Central memory CD8-positive, alpha-beta T cell (primary cell): ENCODE measurements around the gene PLTP.
A peak's percentile ranks its signal among the peaks of the same experiment; 100 is the strongest.

ENCODE experiments used
- ATAC-seq: fragments of 150-1000 bp; cut with Tn5 transposase; replicated peaks from 2 replicates; pipeline ENCODE4 v1.10.0; 2022; ENCODE audit warnings: mild to moderate bottlenecking, moderate FRiP score, moderate number of reproducible peaks; ENCODE audit not compliant: poor library complexity, severe bottlenecking; ENCODE audit errors: extremely low read depth
- DNase-seq, 2 donors: peaks; one replicate each; pipeline ENCODE4 v3.0.0; 2021; ENCODE audit warnings: low spot score in 2 of 2
- H3K27ac Mint-ChIP-seq: one replicate; pipeline ENCODE4 v1.8.0; 2022; ENCODE audit warnings: low read depth, mild to moderate bottlenecking, moderate library complexity, mixed read lengths
- H3K27me3 Mint-ChIP-seq: one replicate; pipeline ENCODE4 v1.8.0; 2022; ENCODE audit warnings: mixed read lengths
- H3K36me3 Mint-ChIP-seq: one replicate; pipeline ENCODE4 v1.8.0; 2022; ENCODE audit warnings: mild to moderate bottlenecking, moderate library complexity, mixed read lengths; ENCODE audit not compliant: insufficient read depth
- H3K4me1 Mint-ChIP-seq: one replicate; pipeline ENCODE4 v1.8.0; 2022; ENCODE audit warnings: mixed read lengths
- H3K4me3 Mint-ChIP-seq: one replicate; pipeline ENCODE4 v1.8.0; 2022; ENCODE audit warnings: mild to moderate bottlenecking, moderate library complexity, mixed read lengths
- H3K9me3 Mint-ChIP-seq: one replicate; pipeline ENCODE4 v1.8.0; 2022; ENCODE audit warnings: mixed read lengths

The PLTP gene

GRCh38 chr20:45949542-45950329 is 37.8 kb upstream of the PLTP start:
- H3K9me3 Mint-ChIP-seq: no peaks in the 10 kb centered on the region
- H3K27ac Mint-ChIP-seq: peak overlapping the region; percentile 75
- no peaks in the 10 kb centered on the region for H3K27me3 Mint-ChIP-seq
- no peak overlapping the region for H3K4me3 Mint-ChIP-seq
- no peak for DNase-seq
- ATAC-seq: no peak
- H3K4me1 Mint-ChIP-seq: peaks cover 25% of the 10 kb centered on the region
- H3K36me3 Mint-ChIP-seq: peaks cover 47% of the 10 kb centered on the region

DNA sequence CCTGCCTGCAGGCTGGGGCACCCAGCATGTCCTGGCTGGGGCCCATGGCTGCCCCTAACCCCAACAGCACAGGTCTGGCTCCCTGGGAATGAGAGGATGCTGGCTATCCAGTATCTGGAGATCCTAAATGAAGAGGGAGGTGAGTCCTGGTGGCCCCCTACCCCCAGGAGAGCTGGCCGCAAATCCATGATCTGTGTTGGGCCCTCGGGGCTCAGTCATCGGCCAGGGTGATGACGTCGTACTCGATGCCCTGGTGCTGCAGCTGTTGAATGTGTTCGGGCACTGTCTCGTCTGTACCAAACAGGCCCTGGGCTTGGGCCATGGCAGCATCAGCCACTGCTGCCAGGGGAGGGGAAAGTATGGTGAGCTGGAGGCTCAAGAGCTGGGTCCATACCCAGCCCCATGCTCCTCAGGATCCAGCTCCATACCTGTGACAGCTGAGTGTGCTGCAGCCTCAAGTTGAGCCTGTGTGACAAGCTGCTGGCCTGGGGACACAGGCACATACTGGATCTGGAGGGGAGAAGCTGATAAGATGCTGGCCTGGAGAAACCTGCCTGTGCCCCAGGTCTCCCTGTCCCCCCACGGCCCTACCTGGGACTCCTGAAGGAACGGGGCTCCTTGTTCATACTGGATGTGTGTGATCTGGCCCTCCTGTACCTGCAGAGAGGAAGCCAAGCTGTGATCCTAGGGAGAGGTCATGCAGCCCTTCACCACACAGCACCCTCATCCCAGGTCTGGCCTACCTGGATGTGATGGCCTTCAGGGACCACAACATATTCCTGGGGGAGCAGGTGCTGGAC is 37.0 kb upstream of the PLTP start:
- peaks cover 30% of the 10 kb centered on the region for H3K4me1 Mint-ChIP-seq
- peaks cover 54% of the 10 kb centered on the region for H3K36me3 Mint-ChIP-seq
- ATAC-seq (no peak), DNase-seq (no peak)
- H3K27me3 Mint-ChIP-seq: no peaks in the 10 kb centered on the region
- no peaks in the 10 kb centered on the region for H3K9me3 Mint-ChIP-seq
- H3K27ac Mint-ChIP-seq: peak overlapping the region; percentile 75
- H3K4me3 Mint-ChIP-seq: no peak overlapping the region

DNA sequence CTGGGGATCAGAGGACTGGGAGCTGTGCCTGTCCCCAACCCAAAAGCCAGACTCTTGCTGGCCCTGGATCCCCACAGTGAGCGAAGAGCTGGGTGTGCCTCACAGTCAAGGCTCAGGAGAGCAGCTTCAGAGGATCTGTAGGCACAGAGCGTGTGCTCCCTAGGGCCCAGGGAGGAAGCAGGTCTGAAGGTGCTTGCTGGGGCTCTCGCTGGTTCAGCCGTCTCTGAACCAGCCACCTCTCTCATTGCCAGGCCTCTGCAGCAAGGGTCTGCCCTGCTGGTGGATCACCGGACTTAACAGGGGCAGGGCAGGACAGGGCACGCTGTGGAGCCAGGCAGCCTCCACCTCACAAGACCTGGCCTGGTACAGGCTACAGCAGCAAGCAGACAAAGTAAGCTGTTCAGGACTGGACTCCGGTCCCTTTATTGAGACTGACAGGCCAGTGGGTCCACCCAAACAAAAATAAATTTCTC is 36.3 kb upstream of the PLTP start:
- ATAC-seq (no peak), DNase-seq (no peak)
- Mint-ChIP-seq H3K4me3 (no peak overlapping the region), H3K4me1 (peaks cover 29% of the 10 kb centered on the region), H3K27me3 (no peaks in the 10 kb centered on the region), H3K9me3 (no peaks in the 10 kb centered on the region), H3K27ac (peak overlapping the region; percentile 75), H3K36me3 (peaks cover 56% of the 10 kb centered on the region)

GRCh38 chr20:45947110-45947866 is 35.3 kb upstream of the PLTP start:
- H3K4me3 Mint-ChIP-seq: no peak overlapping the region
- no peaks in the 10 kb centered on the region for H3K27me3 Mint-ChIP-seq
- no peak for DNase-seq
- peaks cover 28% of the 10 kb centered on the region for H3K4me1 Mint-ChIP-seq
- no peaks in the 10 kb centered on the region for H3K9me3 Mint-ChIP-seq
- no peak overlapping the region for H3K27ac Mint-ChIP-seq
- no peak for ATAC-seq
- H3K36me3 Mint-ChIP-seq: peaks cover 61% of the 10 kb centered on the region

DNA sequence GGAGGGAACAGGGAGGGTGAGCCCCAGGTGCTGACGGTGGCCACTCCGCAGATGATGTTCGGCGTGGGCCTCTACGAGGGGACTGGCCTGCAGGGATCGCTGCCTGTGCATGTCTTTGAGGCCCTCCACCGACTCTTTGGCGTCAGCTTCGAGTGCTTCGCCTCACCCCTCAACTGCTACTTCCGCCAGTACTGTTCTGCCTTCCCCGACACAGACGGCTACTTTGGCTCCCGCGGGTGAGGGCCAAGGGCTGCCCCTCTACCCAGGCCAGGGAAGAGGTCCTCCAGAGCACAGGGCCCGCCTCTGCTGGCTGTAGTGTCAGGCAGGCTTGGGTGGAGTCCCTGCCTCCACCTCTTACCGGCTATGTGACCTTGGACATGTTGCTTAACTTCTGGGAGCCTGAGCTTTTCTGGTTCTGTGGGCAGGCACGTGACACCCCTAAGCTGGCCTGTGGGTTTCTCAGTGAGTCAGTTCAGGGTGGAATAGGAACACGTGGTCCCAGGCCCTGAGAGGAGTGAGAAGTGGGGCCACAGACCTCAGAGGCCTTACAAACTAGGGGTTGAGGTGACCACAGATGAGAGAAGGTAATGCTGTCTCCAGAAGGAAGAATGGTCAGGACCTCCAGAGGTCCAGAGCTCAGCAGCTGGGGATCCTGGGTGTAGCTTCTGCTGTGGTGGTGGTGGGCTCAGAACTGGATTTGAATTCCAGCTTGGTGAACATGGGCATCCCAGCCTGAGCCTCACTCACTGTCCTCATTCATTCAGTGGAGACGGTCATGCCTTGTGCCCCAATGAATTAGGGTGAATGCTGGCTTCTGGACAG is 34.4 kb upstream of the PLTP start:
- DNase-seq (no peak), ATAC-seq (peak; percentile 62)
- H3K4me1 Mint-ChIP-seq: peaks cover 24% of the 10 kb centered on the region
- H3K36me3 Mint-ChIP-seq: peaks cover 64% of the 10 kb centered on the region
- no peaks in the 10 kb centered on the region for H3K9me3 Mint-ChIP-seq
- no peaks in the 10 kb centered on the region for H3K27me3 Mint-ChIP-seq
- H3K27ac Mint-ChIP-seq: peak overlapping the region; percentile 88
- no peak overlapping the region for H3K4me3 Mint-ChIP-seq

DNA sequence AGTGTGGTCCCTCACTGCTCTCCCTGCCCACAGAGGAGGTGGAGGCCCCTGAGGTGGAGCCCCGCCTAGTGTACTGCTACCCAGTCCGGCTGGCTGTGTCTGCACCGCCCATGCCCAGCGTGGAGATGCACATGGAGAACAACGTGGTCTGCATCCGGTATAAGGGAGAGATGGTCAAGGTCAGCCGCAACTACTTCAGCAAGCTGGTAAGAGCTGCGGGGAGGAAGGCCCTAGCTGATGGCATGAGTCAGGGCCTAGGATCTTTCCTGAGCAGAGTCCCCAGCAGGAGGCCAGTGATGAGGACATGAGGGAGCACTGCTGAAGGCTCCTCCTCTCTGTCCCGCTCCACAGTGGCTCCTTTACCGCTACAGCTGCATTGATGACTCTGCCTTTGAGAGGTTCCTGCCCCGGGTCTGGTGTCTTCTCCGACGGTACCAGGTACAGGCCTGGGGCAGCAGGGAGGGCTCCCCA is 33.8 kb upstream of the PLTP start:
- ATAC-seq: no peak

GRCh38 chr20:45944965-45945677 is 33.2 kb upstream of the PLTP start:
- Mint-ChIP-seq H3K9me3 (no peaks in the 10 kb centered on the region), H3K27me3 (no peaks in the 10 kb centered on the region), H3K27ac (no peak overlapping the region), H3K36me3 (peaks cover 65% of the 10 kb centered on the region), H3K4me3 (no peak overlapping the region), H3K4me1 (peaks cover 24% of the 10 kb centered on the region)
- ATAC-seq (no peak), DNase-seq (no peak)

More for the DNA sequence above, 33.8 kb upstream of the PLTP start:
- Mint-ChIP-seq H3K36me3 (peaks cover 64% of the 10 kb centered on the region), H3K4me3 (no peak overlapping the region), H3K27ac (no peak overlapping the region), H3K4me1 (peaks cover 24% of the 10 kb centered on the region), H3K27me3 (no peaks in the 10 kb centered on the region), H3K9me3 (no peaks in the 10 kb centered on the region)
- no peak for DNase-seq

DNA sequence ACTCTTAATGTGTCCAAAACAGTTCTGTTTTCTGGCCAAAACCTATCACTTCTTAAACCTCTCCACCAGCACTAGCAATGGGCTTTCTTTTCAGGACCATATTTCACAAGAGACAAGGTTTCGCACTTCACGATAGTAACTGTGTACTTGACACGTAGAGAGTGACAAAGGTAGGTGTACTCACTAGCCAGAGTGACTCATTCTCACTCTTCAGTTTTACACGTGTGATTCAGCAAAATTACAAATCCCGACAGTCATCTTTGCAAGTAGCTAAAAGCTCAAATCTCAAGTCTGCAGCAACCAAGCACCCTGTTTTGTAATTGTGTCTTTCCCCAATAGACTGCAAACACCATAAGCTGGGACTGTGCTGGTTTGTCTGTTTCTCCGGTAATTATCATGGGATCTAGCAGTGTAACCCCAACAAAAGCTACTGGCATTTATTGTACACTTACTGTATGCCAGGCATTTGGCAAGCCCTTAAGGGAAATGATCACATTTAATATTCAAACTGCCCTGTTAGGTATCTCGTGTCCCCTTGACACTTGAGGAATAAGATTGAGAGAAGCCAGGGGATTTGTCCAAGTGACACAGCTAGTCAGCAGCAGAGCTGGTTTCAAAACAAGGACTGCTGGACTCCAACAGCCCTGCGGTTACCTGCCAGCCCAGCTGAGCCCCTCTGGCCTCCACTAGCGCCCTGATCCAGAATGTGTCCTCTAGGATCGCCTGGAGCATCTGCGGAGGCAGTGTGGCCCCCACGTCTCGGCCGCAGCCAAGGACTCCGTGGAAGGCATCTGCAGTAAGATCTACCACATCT is 32.4 kb upstream of the PLTP start:
- DNase-seq (no peak), ATAC-seq (peak; percentile 30)
- H3K4me1 Mint-ChIP-seq: peaks cover 27% of the 10 kb centered on the region
- H3K36me3 Mint-ChIP-seq: peaks cover 69% of the 10 kb centered on the region
- no peak overlapping the region for H3K4me3 Mint-ChIP-seq
- H3K27ac Mint-ChIP-seq: no peak overlapping the region
- H3K9me3 Mint-ChIP-seq: no peaks in the 10 kb centered on the region
- no peaks in the 10 kb centered on the region for H3K27me3 Mint-ChIP-seq

GRCh38 chr20:45943613-45944012 is 31.7 kb upstream of the PLTP start:
- DNase-seq (no peak), ATAC-seq (no peak)
- no peak overlapping the region for H3K4me3 Mint-ChIP-seq
- no peak overlapping the region for H3K27ac Mint-ChIP-seq
- H3K27me3 Mint-ChIP-seq: no peaks in the 10 kb centered on the region
- H3K36me3 Mint-ChIP-seq: peaks cover 71% of the 10 kb centered on the region
- no peaks in the 10 kb centered on the region for H3K9me3 Mint-ChIP-seq
- peaks cover 24% of the 10 kb centered on the region for H3K4me1 Mint-ChIP-seq

- Mint-ChIP-seq H3K27ac (no peak overlapping the region), H3K4me1 (peaks cover 30% of the 10 kb centered on the region), H3K36me3 (peaks cover 64% of the 10 kb centered on the region), H3K4me3 (no peak overlapping the region), H3K27me3 (no peaks in the 10 kb centered on the region), H3K9me3 (no peaks in the 10 kb centered on the region)
- ATAC-seq (no peak), DNase-seq (no peak)
Measured at GRCh38 chr20:45940469-45940868, 28.5 kb upstream of the PLTP start.

- Mint-ChIP-seq H3K4me3 (no peak overlapping the region), H3K9me3 (no peaks in the 10 kb centered on the region), H3K36me3 (peaks cover 66% of the 10 kb centered on the region), H3K27me3 (no peaks in the 10 kb centered on the region), H3K27ac (no peak overlapping the region), H3K4me1 (peaks cover 30% of the 10 kb centered on the region)
- DNase-seq: no peak
- no peak for ATAC-seq
Measured at GRCh38 chr20:45940053-45940452, 28.1 kb upstream of the PLTP start.
